Vagina (tissue), 2 donors: ENCODE measurements around the gene RGS2. TPM values are rescaled to one million over a fixed set of nuclear protein-coding genes. Genes with fewer than 3 reads are reported as not detected.
A peak's percentile ranks its signal among the peaks of the same experiment; 100 is the strongest.

ENCODE experiments used
- DNase-seq, 2 donors: peaks; one replicate each; pipeline ENCODE4 v3.0.0-alpha.2; 2017; ENCODE audit errors: extremely low spot score in 2 of 2
- H3K27ac ChIP-seq: fragments of 200-600 bp; sonication (generic); one replicate; pipeline ENCODE4 v1.5.1; 2019
- H3K27me3 ChIP-seq: fragments of 200-600 bp; sonication (generic); one replicate; pipeline ENCODE4 v1.5.1; 2019
- H3K36me3 ChIP-seq, 2 donors: fragments of 200-600 bp; sonication (generic); one replicate each; pipeline ENCODE4 v1.5.1; 2017 to 2019
- H3K4me1 ChIP-seq: fragments of 200-600 bp; sonication (generic); one replicate; pipeline ENCODE4 v1.5.1; 2019
- H3K4me3 ChIP-seq, 2 donors: fragments of 200-600 bp; sonication (generic); 1 replicate in 1 of 2; 2 replicates in 1 of 2; pipeline ENCODE4 v1.5.1; 2016 to 2019
- H3K9me3 ChIP-seq: fragments of 200-600 bp; sonication (generic); one replicate; pipeline ENCODE4 v1.5.1; 2019
- CTCF ChIP-seq, 3 experiments: fragments of 450-650 bp in 2 of 3; fragments of 200-600 bp in 1 of 3; sonication (generic) in 1 of 3; IDR thresholded peaks; one replicate each; pipeline ENCODE4 v1.5.1; 2017 to 2019; ENCODE audit warnings: antibody characterized with exemption in 3 of 3, mild to moderate bottlenecking in 2 of 3, moderate library complexity in 2 of 3
- POLR2A ChIP-seq, 2 donors: fragments of 450-650 bp; IDR thresholded peaks; one replicate each; pipeline ENCODE4 v1.6.1; 2017; ENCODE audit warnings: antibody characterized with exemption in 2 of 2, mild to moderate bottlenecking in 2 of 2, moderate library complexity in 2 of 2
- POLR2AphosphoS5 ChIP-seq, 2 donors: sonication (generic); formaldehyde crosslinking; IDR thresholded peaks; one replicate each; pipeline ENCODE4 v1.9.0; 2017; ENCODE audit warnings: antibody characterized with exemption in 2 of 2, mild to moderate bottlenecking in 2 of 2, low read depth in 1 of 2; ENCODE audit not compliant: insufficient read depth in 1 of 2
- intact Hi-C: fragments of 100-400 bp; cut with DNase I; formaldehyde crosslinking; loops from one replicate; pipeline ENCODE4 v1.15.1; 2023
- total RNA-seq: library from RNA; depleted of rRNA; stranded (reverse); fragments of >200 nt; gene quantifications from one replicate; pipeline ENCODE4 v1.2.3, GENCODE V29; 2016

The RGS2 gene
- total RNA-seq, 1 donor from 2014 or later = 100 TPM

DNA sequence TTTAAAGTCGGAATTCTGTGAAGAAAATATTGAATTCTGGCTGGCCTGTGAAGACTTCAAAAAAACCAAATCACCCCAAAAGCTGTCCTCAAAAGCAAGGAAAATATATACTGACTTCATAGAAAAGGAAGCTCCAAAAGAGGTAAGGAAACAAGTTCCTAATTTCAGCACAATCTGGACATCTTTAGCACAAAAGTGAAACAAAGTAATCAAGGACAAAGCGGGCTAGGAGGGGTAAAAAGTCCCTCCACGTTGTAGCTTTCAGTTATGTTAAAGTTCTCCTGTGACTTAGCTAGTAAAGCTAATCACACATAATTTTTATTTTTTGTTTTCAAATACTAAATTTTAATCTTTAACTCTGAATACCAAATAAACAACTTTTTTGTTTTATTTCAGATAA is 2.2 kb downstream of the RGS2 start:
- TF ChIP-seq POLR2A (IDR thresholded peaks at IDR 0.05) = no peak
- no peak for TF ChIP-seq CTCF (IDR thresholded peaks at IDR 0.05)
- no peak for TF ChIP-seq POLR2AphosphoS5 (IDR thresholded peaks at IDR 0.05; ENCODE audit: insufficient read depth in 1 of 2, low read depth in 1 of 2)
- Histone ChIP-seq H3K9me3 (no peaks in the 10 kb centered on the region), H3K27me3 (no peaks in the 10 kb centered on the region), H3K4me3 (peak overlapping the region in 1 of 2 donors; percentile 4), H3K27ac (no peak overlapping the region), H3K36me3 (no peaks in the 10 kb centered on the region), H3K4me1 (peaks cover 5% of the 10 kb centered on the region)
- intact Hi-C loops = no loop called here
- no peak for DNase-seq

DNA sequence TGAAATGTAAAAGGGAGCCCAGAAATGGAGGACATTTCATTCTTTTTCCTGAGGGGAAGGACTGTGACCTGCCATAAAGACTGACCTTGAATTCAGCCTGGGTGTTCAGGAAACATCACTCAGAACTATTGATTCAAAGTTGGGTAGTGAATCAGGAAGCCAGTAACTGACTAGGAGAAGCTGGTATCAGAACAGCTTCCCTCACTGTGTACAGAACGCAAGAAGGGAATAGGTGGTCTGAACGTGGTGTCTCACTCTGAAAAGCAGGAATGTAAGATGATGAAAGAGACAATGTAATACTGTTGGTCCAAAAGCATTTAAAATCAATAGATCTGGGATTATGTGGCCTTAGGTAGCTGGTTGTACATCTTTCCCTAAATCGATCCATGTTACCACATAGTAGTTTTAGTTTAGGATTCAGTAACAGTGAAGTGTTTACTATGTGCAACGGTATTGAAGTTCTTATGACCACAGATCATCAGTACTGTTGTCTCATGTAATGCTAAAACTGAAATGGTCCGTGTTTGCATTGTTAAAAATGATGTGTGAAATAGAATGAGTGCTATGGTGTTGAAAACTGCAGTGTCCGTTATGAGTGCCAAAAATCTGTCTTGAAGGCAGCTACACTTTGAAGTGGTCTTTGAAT is 2.9 kb downstream of the RGS2 start:
- Histone ChIP-seq H3K4me3 (peak overlapping the region; percentile 1 to 4), H3K27ac (no peak overlapping the region), H3K36me3 (no peaks in the 10 kb centered on the region), H3K9me3 (no peaks in the 10 kb centered on the region), H3K27me3 (no peaks in the 10 kb centered on the region), H3K4me1 (peaks cover 5% of the 10 kb centered on the region)
- no peak for DNase-seq
- intact Hi-C loops = no loop called here
- TF ChIP-seq POLR2A (IDR thresholded peaks at IDR 0.05) = no peak
- TF ChIP-seq POLR2AphosphoS5 (IDR thresholded peaks at IDR 0.05; ENCODE audit: insufficient read depth in 1 of 2, low read depth in 1 of 2) = no peak
- no peak for TF ChIP-seq CTCF (IDR thresholded peaks at IDR 0.05)

GRCh38 chr1:192812420-192813209 is 3.8 kb downstream of the RGS2 start:
- Histone ChIP-seq H3K36me3 (no peaks in the 10 kb centered on the region), H3K9me3 (no peaks in the 10 kb centered on the region), H3K4me3 (no peak overlapping the region), H3K27ac (no peak overlapping the region), H3K4me1 (peaks cover 5% of the 10 kb centered on the region), H3K27me3 (no peaks in the 10 kb centered on the region)
- TF ChIP-seq POLR2A (IDR thresholded peaks at IDR 0.05) (no peak), CTCF (IDR thresholded peaks at IDR 0.05) (no peak), POLR2AphosphoS5 (IDR thresholded peaks at IDR 0.05; ENCODE audit: insufficient read depth in 1 of 2, low read depth in 1 of 2) (no peak)
- DNase-seq = no peak
- intact Hi-C loops = no loop called here

DNA sequence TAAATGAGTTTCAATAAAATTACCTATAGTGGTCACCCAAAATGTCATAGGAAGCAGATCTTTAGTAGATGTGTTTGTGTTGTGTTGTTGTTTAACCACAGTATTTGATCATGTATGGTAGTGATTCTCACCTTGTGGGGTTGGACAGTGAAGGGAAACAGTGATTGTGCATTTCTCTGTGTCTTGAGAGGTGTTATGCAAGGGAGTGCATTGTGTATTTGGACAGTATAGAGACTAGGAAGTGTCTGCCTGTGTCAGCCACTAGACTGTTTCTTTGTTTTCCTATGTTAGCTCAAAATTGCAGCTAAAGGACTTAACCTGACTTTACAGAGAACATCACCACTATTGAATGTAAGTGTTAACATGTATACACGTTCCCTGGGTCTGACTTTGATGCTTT is 6.0 kb downstream of the RGS2 start:
- no peak overlapping the region for H3K4me3 ChIP-seq

More for the DNA sequence above, 6.0 kb downstream of the RGS2 start:
- H3K27me3 ChIP-seq = no peaks in the 10 kb centered on the region
- no peak for DNase-seq
- H3K27ac ChIP-seq = no peak overlapping the region
- no peaks in the 10 kb centered on the region for H3K36me3 ChIP-seq
- intact Hi-C loops = no loop called here
- H3K9me3 ChIP-seq = no peaks in the 10 kb centered on the region
- peaks cover 5% of the 10 kb centered on the region for H3K4me1 ChIP-seq
- TF ChIP-seq POLR2A (IDR thresholded peaks at IDR 0.05) (no peak), POLR2AphosphoS5 (IDR thresholded peaks at IDR 0.05; ENCODE audit: insufficient read depth in 1 of 2, low read depth in 1 of 2) (no peak), CTCF (IDR thresholded peaks at IDR 0.05) (no peak)
